HG03575 (cell line): ENCODE results near the gene TNP2.

Experiments used
- ATAC-seq: cut with Tn5 transposase; IDR thresholded peaks from one replicate; pipeline ENCODE4 v1.9.1; 2021; ENCODE audit not compliant: unreplicated experiment, insufficient number of reproducible peaks, low FRiP score; ENCODE audit errors: extremely low read depth

TNP2 gene

DNA sequence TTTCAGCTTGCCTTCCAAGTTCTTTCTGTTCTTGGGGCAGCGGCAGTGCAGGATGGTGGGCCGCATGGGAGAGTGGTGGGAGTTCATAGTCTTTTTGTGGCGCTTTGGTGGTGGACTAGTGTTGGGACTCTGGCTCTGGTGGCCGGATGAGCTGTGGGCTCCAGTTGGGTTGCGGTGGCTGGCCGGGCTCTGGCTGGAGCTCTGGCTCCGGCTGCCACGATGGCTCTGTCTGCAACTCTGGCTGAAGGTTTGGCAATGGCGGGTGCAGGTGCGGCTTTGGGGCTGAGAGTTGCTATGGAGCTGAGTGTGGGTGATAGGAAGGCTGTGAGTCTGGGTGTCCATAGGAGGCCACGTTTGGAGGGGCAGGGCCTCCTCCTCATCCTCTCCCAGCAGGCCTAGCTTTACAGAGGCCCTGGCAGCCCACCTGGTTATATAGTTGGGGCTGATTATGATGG lies at the start of gene TNP2:
TNP2 (minus strand) TSS at position 405 of the 455 bp plus-strand sequence; CDS start at position 342, 63 bp downstream.
- no peak for ATAC-seq

DNA sequence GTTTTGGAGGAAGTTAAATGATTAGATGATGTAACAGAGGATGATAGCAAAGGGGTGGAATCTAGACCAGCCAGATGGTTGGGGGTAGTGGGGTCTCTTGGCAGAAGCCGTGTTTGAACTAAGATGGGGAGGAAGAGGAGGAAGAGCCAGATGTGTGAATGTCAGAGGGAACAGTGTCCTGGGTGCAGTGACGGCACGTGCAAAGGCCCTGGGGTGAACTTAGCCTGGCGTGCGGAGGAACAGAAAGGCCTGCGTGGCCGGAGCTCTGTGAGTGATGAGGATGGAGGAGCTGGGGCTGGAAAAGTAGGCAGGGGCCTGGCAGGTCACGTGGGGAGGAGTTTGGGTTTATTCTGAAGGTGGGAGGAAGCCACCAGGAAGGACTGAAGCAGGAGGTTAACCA lies 49.7 kb upstream of the TNP2 start:
- ATAC-seq: no peak

DNA sequence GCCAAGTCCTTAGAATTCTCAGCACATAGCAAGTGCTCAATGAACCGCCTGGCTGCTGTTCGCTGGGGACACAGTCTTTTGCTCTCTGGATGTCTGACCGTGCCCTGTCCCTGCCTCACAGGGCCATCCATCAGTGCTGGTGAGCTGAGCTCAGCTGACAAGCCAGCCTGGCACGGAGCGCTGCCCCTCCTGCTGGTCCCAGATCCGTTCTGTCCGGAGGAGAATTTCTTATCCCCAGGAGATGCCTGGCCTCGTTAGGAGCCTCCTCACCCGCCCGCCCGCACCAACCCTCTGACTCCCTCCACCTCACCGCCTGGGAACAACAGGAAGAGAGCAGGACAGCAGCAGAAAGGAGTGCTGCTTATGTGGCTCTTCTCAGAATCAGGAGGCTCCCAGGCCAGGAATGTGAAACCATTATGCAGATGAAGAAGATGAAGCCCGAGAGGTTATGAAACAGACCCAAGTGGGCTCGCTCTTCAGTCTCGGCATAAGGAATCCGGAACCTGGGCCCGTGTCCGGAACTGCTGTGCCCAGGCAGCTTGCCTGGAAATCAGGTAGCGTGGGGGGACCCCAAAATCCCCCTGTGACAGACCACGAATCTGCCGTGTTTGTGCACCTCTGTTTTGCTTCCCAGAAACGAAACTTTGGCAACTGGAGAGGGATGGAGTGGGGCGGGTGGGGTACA lies 47.3 kb upstream of the TNP2 start:
- no peak for ATAC-seq

DNA sequence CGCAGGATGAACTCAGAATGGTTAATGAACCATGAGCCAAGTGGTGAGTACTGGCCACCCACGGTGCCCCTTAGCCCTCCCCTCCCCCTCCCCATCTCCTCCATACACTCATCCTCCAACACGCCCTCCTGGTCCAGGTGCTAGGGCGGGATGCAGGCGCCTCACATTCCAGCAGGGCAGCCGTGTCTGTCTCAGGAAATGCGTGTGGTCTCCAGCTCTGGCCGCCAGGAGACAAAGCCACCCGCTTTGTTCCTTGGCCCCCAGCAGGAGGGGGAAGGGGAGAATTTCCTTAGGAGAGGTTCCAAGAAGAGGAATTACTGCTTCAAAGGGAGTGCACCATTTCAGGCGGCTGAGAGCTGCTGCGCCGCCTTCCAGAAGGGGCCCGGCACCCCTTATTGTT lies 46.4 kb upstream of the TNP2 start:
- ATAC-seq: no peak

DNA sequence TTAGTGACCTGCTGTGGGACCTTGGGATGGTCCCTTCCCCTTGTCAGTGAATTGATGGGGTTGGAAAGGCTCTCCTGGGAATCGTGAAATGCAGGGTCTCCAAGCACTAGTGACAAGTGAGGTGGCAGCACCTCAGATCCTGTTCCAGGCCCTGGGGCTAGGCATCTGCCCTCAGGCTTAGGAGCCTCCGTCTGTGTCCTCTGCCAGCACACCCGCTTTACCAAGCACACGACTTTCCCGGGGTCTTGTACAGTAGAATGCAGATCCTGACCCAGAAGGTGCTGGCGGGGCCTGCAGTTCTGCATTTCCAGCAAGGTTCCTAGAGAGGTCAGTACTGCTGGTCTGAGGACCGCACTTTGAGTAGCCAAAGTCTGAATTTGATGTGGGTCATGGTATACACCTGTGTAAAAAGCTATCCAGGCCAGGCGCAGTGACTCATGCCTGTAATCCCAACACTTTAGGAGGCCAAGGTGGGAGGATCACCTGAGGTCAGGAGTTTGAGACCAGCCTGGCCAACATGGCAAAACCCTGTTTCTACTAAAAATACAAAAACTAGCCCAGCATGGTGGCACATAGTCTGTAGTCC lies 45.3 kb upstream of the TNP2 start:
- ATAC-seq: no peak

DNA sequence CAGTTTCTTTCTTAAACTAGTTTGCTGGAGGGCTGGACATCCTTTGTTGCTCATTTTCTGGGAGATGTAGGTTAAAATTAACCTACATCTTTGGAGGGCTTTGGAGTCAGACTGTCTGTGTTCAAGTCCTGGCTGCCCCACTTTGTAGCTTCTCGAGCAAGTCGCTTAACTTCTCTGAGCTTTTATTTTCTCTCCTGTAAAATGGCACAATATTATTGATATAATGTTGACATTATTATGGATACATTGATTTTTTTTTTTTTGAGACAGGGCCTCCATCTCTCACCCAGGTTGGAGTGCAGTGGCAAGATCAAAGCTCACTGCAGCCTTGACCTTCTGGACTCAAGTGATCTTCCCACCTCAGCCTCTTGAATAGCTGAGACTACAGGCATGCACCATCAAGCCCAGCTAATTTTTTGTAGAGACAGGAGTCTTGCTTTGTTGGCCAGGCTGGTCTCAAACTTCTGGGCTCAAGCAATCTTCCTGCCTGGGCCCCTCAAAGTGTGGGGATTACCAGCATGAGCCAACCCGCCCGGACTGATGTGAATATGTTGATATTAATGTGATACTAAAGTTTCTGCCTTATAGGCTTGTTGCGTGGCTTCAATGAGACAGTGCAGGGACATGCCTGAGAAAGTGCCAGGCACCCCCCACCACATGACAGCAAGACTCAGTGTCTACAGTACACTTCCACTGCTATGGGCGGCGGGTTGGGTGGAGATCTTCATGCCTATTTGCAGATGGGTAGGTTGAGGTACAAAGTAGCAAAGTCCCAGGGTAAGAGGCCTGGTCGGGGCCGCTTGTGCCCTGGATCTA lies 44.6 kb upstream of the TNP2 start:
- ATAC-seq: no peak

DNA sequence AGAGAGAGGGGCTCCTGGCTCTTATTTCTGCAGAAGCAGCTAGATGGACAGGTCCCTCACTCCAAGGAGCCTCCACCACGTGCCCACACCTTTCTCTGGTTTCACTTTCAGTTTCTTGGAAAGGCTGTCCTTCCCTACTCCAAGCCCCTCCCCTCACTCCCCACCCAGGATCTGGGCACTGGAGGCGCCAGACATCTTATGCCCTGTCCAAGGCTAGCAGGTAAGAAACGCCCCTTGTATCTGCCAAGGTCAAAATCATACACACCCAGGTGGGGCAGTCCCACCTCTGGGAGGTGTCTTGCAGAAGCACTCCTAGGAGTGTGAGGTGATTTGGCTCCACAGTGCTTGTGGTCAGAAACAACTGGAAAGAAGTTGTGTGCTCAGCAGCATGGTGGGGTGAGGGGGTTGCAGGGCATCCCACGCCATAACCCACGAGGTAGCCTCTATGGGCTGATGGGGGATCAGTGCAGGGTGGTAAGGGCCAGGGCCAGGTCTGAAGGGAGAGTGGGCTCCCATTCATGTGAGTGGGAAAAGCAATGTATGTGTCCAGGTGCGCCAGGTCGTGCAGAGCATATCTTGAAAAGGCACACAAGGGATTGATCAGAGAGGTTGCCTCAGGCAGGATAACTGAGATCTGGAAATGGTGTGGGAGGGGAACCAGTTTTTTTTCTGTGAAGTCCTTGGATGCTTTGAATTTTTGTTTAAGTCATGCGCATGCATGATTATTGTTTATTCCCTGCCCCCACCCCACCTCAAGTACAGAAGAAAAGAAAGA lies 43.8 kb upstream of the TNP2 start:
- ATAC-seq: no peak

DNA sequence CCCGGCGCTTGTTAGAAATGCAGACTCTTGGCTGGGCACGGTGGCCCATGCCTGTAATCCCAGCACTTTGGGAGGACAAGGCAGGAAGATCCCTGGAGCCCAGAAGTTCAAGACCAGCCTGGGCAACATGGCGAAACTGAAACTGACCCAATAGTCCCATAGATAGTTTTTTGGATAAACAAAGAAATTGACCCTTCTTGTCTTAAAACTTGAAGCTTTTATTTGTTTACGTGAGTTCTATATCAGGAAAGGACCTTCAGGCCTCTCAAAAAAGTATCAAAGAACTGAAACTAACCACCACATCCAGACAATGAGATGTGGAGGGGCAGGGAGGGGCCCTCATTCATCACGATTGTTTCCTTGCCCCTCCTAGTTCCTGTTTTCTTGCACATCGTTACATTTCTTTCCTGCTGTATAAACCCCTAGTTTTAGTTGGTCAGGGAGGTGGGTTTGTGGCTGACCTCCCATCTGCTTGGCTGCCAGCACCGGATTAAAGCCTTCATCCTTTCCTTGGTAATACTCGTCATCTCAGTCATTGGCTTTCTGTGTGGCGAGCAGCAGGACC lies 42.0 kb upstream of the TNP2 start:
- no peak for ATAC-seq

DNA sequence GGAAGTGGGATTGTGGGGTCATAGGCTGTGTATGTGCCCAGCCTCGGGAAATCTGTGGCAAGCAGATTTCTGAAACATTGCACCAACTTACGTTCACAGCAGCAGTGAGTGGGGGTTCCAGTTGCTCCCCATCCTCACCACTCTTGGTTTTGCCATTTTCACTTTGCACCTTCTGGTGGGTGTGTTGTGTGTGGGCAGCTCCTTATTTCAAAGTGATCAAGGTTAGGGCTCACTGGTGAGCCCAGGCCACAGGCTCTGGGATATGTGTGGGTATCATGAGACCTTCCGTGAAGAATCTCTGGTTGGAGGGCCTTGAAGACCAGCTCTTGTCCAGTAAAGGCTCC lies 41.5 kb upstream of the TNP2 start:
- no peak for ATAC-seq

DNA sequence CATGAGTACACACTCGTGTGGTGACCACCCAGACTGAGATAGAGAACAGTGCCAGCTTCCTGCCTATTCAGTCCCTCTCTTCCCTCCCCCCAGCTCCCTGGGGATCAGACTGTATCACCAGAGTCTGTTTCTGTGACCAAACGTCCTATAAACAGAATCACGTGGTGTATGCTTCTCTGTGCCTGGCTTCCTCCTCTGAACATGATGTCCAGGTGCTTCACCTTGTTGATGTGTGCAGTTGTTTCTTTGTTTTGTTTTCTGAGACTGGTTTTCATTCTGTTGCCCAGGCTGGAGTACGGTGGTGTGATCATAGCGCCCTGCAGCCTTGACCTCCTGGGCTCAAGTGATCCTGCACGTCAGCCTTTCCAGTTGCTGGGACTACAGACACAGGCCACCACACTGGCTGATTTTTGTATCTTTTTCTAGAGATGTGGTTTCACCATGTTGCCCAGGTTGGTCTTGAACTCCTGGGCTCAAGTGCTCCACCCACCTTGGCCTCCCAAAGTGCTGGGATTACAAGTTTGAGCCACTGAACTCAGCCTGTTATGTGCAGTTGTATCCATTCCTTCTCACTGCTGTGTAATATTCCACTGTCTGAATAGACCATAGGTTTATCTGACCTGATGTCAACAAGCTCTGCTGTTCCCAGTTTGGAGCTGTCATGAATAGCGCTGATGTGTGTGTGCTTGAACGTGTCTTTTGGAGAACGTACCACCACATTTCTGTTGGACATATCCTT lies 40.9 kb upstream of the TNP2 start:
- no peak for ATAC-seq

DNA sequence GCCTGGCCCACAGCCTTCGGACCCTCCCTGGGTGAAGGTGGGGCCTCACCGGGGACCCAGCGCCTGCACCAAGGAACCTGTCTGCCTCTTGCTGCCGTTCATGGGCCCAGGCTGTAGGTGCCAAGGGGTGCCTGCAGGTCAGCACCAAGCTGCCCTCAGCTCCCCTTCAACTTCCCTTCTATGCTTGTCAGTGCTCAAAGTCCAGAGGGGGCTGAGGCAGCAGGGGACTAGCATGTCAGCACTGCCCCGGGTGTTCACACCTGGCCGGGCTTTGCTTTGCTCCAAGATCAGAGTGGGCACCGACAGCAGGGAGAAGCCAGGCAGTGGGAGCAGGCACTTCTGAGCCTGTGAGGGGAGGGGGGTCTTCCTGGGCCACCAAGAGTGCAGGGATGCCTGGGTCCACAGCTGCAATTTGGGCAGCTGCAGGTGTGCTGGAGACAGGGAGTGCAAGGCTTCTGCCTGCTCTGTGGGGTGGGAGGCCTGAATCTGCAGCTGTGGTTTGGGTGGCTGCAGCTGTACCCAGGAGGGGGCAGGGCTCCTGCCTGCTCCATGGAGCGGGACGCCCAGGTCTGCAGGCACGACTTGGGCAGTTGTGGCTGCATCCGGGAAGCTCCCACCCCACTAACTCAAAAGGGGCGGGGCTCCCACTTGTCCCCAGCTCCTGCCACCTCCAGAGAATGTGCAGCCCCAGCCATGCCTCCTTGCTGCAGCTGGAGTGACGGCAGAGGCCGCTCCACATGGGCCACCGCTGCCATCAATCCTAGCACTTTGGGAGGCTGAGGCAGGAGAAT lies 39.6 kb upstream of the TNP2 start:
- no peak for ATAC-seq

DNA sequence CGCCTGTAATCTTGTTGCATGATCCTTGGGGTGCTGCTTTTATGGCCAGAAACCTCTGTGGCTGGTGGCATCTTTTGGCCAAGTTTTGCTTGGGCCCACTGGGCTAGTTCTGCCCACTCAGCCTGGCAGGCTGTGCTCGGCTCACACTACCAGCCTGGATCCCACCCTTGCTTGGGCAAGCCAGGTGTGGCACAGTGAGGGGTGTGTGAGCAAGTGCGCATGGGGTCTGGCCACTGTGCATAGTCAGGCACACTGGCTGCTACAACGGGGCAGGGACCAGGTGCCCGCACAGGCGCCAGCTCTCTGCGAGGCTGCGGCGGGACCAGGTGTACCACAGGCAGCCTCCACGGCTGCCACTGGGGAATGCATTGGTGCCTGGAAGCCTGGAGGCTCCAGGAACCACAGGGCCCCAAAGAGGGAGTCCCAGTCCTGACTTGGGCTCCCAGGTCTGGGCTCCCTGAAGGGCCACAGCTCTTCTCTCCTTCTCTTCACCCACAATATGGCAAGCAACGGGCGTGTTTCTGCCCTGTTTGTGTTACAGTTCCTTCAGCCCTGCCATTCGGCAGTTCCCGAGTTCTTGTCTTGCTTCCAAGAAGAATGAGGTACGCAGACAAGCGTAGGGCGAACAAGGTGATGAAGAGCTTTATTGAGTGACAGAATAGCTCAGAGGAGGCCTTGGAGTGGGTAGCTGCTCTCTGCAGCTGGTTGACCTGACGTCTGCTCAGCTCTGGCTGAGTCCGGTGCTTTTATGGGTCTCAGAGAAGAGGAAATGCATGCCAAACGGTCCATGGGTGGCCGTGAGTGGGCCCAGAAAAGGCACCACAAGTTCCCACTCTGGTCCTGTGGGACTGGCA lies 38.7 kb upstream of the TNP2 start:
- ATAC-seq: no peak

DNA sequence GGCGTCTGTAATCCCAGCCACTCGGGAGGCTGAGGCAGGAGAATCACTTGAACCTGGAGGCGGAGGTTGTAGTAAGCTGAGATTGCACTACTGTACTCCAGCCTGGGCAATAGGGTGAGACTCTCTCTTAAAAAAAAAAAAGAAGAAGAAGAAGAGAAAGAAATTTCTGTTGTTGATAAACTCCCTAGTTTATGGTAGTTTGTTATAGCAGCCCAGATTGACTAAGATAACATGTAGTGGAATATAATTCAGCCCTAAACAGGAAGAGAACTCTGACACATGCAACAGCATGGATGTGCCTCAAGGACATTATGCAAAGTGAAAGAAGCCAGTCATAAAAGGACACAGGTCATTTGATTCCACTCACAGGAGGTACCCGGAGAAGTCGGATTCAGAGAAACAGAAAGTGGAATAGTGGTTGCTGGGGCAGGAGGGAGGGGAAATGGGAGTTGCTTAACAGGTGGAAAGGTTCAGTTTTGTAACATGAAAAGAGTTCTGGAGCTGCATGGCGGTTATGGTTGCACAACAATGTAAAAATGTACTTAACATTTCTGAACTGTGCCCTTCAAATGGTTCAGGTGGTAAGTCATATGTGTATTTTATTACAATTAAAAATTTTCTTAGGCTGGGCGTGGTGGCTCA lies 38.0 kb upstream of the TNP2 start:
- ATAC-seq: no peak

DNA sequence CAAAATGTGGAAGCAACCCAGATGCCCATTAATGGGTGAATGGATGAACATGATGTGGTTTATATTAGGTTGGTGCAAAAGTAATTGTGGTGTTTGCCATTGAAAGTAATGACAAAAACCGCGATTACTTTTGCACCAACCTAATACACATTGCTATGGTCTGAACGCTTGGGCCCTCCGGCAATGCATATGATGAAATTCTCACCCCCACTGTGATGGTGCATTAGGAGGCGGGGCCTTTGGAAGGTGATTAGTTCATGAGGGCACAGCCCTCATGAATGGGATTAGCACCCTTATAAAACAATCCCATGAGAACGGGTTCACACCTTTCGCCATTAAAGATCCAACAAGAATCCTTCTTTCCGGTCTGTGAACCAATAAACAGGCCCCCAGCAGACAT lies 37.3 kb upstream of the TNP2 start:
- ATAC-seq: no peak

DNA sequence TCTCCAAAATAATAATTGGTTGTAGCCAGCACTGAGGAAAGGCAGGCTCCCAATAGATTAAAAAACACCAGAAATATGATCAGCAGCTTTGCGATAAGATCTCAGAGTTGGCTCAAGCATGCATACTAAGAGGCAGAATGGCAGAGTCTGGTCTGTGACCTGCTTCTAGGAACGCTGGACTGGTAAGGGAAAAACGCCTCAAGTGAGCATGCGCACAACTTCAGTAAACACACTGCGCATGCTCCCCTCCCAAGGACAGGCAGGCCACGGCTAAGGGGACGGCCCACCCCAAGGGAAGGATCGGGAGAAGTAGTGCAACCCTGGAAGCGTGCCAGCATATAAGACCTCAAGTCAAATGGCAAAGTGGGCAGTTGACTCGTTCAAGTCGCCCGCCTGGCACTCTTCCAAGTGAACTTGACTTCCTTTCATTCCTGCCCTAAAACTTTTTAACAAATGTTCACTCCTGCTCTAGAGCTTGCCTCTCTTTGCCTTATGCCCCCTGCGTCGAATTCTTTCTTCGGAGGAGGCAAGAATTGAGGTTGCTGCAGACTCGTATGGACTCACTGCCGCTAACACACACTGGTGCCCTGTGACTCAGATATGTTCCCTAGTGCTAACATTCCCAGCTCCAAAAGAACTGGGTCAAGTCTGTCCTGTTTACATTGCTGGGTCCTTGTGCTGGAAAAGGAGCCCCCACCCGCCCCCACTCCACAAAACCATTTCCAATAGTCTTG lies 34.4 kb upstream of the TNP2 start:
- no peak for ATAC-seq

DNA sequence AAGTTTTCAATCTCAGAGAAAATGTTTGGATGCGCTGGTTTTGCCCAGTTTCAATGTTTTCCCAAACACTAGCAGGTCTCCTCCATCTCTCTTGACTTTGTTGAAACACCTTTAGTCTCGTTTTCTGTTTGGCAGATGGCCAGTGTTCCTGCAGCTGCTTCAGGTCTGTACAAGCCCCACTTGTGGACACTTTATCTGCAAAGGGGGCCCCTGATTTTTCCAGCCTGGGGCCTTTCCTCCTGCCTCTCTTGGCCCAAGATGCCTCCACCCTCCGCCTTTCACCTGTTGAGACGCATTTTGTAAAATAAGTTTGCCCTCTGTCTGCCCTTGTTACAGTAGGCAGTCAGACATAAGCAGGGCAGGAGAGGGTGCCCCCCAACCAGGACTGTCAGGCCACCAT lies 33.9 kb upstream of the TNP2 start:
- no peak for ATAC-seq
